BJ (cell line): ENCODE measurements around the gene CDK16. TPM values are rescaled to one million over a fixed set of nuclear protein-coding genes. Genes with fewer than 3 reads are reported as not detected.

Experiments
- CTCF ChIA-PET: fragments of 350-600 bp; formaldehyde crosslinking; extraction: SDS; loops from one replicate; lab custom pipeline; 2021; ENCODE audit warnings: antibody characterized with exemption, inconsistent platforms; lab: Yijun Ruan, JAX
- POLR2A ChIA-PET: fragments of 300-600 bp; sonication (Branson Sonifier 250); formaldehyde crosslinking; extraction: SDS; loops from one replicate; lab custom pipeline; 2021; ENCODE audit warnings: antibody characterized with exemption; lab: Charles Lee
- DNase-seq: peaks from one replicate; pipeline ENCODE4 v3.0.0-alpha.2; 2011; ENCODE audit warnings: low read depth
- H3K27me3 ChIP-seq: 2 replicates; pipeline ENCODE4 v1.6.0; 2011; ENCODE audit warnings: low read length; ENCODE audit not compliant: control insufficient read depth, insufficient read depth
- H3K36me3 ChIP-seq: 2 replicates; pipeline ENCODE4 v1.5.1; 2011; ENCODE audit warnings: low read length; ENCODE audit not compliant: control insufficient read depth, insufficient read depth
- H3K4me3 ChIP-seq: 2 replicates; pipeline ENCODE4 v1.5.1; 2011; ENCODE audit warnings: low read depth, mild to moderate bottlenecking, control low read depth, low read length
- CTCF ChIP-seq: IDR thresholded peaks from 2 replicates; pipeline ENCODE4 v1.5.1; 2011; ENCODE audit warnings: low read depth, mild to moderate bottlenecking, control low read depth, inconsistent platforms, low read length, moderate library complexity; ENCODE audit not compliant: insufficient read depth
- polyA plus RNA-seq: library from polyadenylated mRNA; depleted of rRNA; stranded (reverse); fragments of >200 nt; gene quantifications from 2 replicates; pipeline ENCODE4 v1.2.3, GENCODE V29; 2011

The CDK16 gene
- polyA plus RNA-seq, 1 experiment, result 167 TPM

- Histone ChIP-seq H3K36me3 (peaks cover 16% of the 10 kb centered on the region), H3K27me3 (no peaks in the 10 kb centered on the region), H3K4me3 (peak overlapping the region; percentile 8; the same call in 1 of the 2 replicates)
- ChIA-PET POLR2A (interaction anchor here (0.6 kb wide), 1 partner anchor 218 kb away, joined by 3 read pairs; no protein-coding TSS in a partner anchor), CTCF (interaction anchor here (0.7 to 1.3 kb wide), 2 partner anchors 27 to 167 kb away, joined by 3 read pairs; no protein-coding TSS in a partner anchor)
- DNase-seq, result no peak
- no peak for TF ChIP-seq CTCF
Measured at GRCh38 chrX:47217121-47217851, 1.2 kb upstream of the CDK16 start.

- ChIA-PET CTCF (interaction anchor here (0.7 to 1.3 kb wide), 2 partner anchors 27 to 166 kb away, joined by 3 read pairs; no protein-coding TSS in a partner anchor), POLR2A (interaction anchor here (0.6 kb wide), 1 partner anchor 218 kb away, joined by 3 read pairs; no protein-coding TSS in a partner anchor)
- no peak for TF ChIP-seq CTCF
- peak; percentile 95 for DNase-seq
- Histone ChIP-seq H3K27me3 (no peaks in the 10 kb centered on the region), H3K4me3 (peak overlapping the region; percentile 66), H3K36me3 (peaks cover 12% of the 10 kb centered on the region)
Measured at GRCh38 chrX:47217852-47218279, 615 bp upstream of the CDK16 start.

GRCh38 chrX:47218920-47219815 lies 687 bp downstream of the CDK16 start:
- no peak for TF ChIP-seq CTCF
- H3K4me3 ChIP-seq, result peak overlapping the region; percentile 66
- DNase-seq, result no peak
- peaks cover 14% of the 10 kb centered on the region for H3K36me3 ChIP-seq
- H3K27me3 ChIP-seq, result no peaks in the 10 kb centered on the region
- CTCF ChIA-PET, result interaction anchor here (1.3 kb wide), 1 partner anchor 165 kb away, joined by 3 read pairs; no protein-coding TSS in a partner anchor
- POLR2A ChIA-PET, result no interaction called here

GRCh38 chrX:47221756-47222155 lies 3.3 kb downstream of the CDK16 start:
- peaks cover 14% of the 10 kb centered on the region for H3K36me3 ChIP-seq
- TF ChIP-seq CTCF, result no peak
- H3K27me3 ChIP-seq, result no peaks in the 10 kb centered on the region
- H3K4me3 ChIP-seq, result no peak overlapping the region
- ChIA-PET POLR2A (no interaction called here), CTCF (no interaction called here)
- no peak for DNase-seq
